RWPE1 (cell line): ENCODE results near the gene RBM12.

Experiments
- CTCF ChIA-PET: fragments of 350-600 bp; sonication (Branson Sonifier 250); formaldehyde crosslinking; extraction: SDS; loops from one replicate; lab custom pipeline; 2021; lab: Yijun Ruan, JAX
- POLR2A ChIA-PET: fragments of 400-600 bp; formaldehyde crosslinking; extraction: SDS; loops from one replicate; lab custom pipeline; 2020; ENCODE audit warnings: antibody characterized with exemption; ENCODE audit not compliant: low non-redundant PET; lab: Yijun Ruan, JAX
- DNase-seq: peaks from one replicate; pipeline ENCODE4 v3.0.0; 2012; ENCODE audit warnings: low spot score
- H3K27ac ChIP-seq: fragments of 450-650 bp; 2 replicates; pipeline ENCODE4 v1.5.1; 2017
- TF ChIP-seq, protein P1 (sequence below): fragments of 450-650 bp; conservative IDR thresholded peaks from 2 replicates; pipeline ENCODE4 v1.5.1; 2017; ENCODE audit warnings: low read depth, mild to moderate bottlenecking

Gene RBM12

DNA sequence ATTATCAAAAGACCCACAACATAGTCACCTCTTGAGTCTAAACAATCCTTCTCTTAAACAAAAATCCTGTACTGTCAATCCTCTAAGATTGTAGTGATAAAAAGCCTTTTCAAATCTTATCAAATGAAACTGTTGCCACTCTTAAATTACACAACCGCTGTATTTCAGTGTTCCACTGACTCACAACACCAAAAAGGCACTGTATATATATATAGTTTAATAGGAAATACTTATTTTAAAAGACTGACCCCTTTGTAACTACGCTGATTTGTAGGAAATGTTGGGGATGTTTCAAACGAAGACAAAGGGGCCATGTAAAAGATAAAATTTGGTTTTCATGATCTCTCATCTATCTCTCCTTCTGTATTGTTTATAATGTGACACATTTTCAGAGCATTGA, 14.1 kb downstream of the RBM12 start:
- TF ChIP-seq, protein P1, sequence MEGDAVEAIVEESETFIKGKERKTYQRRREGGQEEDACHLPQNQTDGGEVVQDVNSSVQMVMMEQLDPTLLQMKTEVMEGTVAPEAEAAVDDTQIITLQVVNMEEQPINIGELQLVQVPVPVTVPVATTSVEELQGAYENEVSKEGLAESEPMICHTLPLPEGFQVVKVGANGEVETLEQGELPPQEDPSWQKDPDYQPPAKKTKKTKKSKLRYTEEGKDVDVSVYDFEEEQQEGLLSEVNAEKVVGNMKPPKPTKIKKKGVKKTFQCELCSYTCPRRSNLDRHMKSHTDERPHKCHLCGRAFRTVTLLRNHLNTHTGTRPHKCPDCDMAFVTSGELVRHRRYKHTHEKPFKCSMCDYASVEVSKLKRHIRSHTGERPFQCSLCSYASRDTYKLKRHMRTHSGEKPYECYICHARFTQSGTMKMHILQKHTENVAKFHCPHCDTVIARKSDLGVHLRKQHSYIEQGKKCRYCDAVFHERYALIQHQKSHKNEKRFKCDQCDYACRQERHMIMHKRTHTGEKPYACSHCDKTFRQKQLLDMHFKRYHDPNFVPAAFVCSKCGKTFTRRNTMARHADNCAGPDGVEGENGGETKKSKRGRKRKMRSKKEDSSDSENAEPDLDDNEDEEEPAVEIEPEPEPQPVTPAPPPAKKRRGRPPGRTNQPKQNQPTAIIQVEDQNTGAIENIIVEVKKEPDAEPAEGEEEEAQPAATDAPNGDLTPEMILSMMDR: no peak
- POLR2A ChIA-PET: no interaction called here
- DNase-seq: no peak
- H3K27ac ChIP-seq: no peak overlapping the region
- CTCF ChIA-PET: no interaction called here

DNA sequence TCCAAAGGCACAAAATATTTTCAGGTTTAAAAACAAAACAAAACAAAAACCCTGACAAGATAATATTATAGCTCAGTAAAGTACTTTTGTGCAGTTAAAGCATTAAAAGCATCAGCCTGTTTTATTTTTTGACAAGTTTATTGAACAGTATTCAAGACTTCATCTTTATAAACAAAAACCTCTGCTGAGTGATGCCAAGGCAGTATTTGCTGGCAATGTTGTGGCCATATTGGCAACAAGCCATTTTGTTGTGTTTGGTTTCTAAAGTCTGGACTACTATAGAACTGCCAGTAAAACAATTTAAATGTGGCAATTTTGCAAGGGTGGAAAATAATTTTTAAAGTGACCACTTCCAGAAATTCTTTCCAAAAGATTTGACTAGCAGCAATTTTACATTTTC, 15.9 kb downstream of the RBM12 start:
- ChIA-PET CTCF (interaction anchor here (0.6 kb wide), 1 partner anchor 12 kb away, joined by 5 read pairs; no protein-coding TSS in a partner anchor), POLR2A (no interaction called here)
- H3K27ac ChIP-seq: no peak overlapping the region
- TF ChIP-seq, protein P1: no peak
- no peak for DNase-seq

GRCh38 chr20:35644806-35645205, 19.9 kb downstream of the RBM12 start:
- CTCF ChIA-PET: no interaction called here
- no peak overlapping the region for H3K27ac ChIP-seq

DNA sequence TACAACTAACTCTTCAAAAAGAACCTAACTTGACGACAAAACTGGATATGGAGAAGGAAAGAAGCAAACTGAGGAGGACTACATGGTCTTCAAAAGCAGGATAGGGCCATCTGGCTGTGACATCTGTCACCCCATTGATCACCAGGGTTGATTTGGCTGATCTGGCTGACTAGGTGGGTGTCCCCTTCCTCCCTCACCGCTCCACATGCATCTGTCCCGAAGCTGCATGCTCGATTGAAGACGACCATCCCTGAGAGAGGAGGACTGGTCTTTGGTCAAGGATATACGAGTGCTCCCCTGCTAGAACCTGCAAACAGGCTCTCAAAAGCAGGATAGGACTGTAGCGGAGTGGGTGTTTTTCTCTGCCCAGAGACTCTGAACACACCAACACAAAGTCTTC, 21.7 kb downstream of the RBM12 start:
- no peak overlapping the region for H3K27ac ChIP-seq
- no peak for DNase-seq
- CTCF ChIA-PET: interaction anchor here (0.6 to 0.9 kb wide), 2 partner anchors 24 to 53 kb away, joined by 3 to 6 read pairs; no protein-coding TSS in a partner anchor
- POLR2A ChIA-PET: no interaction called here
- TF ChIP-seq, protein P1: no peak

More at GRCh38 chr20:35644806-35645205, 19.9 kb downstream of the RBM12 start:
- DNase-seq: no peak
- TF ChIP-seq, protein P1: no peak
- POLR2A ChIA-PET: no interaction called here

DNA sequence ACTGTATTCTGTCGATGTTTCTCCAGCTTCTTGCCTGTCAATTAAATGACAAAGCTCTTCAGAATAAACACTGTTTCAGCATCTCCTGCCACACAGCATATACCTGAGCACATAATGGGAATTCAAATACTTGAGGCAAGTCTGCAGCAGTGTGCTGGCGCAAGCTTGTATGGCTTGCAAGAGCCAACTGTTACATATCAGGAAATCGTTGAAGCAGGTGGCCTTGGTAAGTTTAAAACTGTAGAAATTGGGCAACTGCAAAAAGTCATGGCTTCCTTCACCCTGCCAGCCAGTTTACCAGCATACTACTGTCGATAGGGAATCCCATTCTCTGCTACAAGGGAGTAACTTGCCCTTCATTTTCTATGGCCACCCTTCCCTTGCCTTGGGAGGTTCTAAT, 23.0 kb downstream of the RBM12 start:
- ChIA-PET CTCF (no interaction called here), POLR2A (no interaction called here)
- TF ChIP-seq, protein P1: no peak
- DNase-seq: no peak
- no peak overlapping the region for H3K27ac ChIP-seq

- no peak for DNase-seq
- CTCF ChIA-PET: no interaction called here
- POLR2A ChIA-PET: no interaction called here
- H3K27ac ChIP-seq: no peak overlapping the region
- TF ChIP-seq, protein P1: no peak
These were observed 24.0 kb downstream of the RBM12 start for GRCh38 chr20:35640724-35641123.
